KBM-7 (cell line): ENCODE data around the gene PANX1.
A peak's percentile ranks its signal among the peaks of the same experiment; 100 is the strongest.
"Not testable (repeated sequence)": the region's sequence is repeated elsewhere in the genome, so short reads cannot be mapped to it uniquely, and the experiment has no call there.

Source experiments
- DNase-seq: peaks from one replicate; pipeline ENCODE4 v3.0.0-alpha.2; 2015
- in situ Hi-C: fragments of 300-500 bp; cut with MboI; formaldehyde crosslinking; loops from 2 replicates; pipeline ENCODE4 v1.14.3; 2020; ENCODE audit warnings: low sequenced_read_pairs, low pct_unique_long_range_greater_than_20kb, mixed read lengths

Gene PANX1

DNA sequence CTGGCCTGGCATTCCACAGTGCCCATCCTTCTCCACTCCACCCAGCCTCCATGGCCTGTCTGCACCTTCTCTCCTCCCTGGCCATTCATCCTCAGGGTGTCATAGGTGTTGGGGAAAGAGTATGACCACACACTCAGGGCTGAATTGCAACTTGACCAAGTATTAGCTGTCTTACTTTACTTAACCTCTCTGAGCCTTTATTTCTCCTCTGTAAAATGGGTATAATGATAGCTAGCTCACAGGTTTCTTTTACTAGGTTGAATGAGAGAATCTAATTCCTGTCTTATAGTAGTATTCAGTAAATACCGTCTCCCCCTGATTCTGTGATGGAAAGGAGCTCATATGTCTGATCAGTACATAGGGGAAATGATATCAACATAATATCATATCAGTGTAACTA lies 16.0 kb downstream of the PANX1 start:
- DNase-seq: no peak
- in situ Hi-C loops: no loop called here

DNA sequence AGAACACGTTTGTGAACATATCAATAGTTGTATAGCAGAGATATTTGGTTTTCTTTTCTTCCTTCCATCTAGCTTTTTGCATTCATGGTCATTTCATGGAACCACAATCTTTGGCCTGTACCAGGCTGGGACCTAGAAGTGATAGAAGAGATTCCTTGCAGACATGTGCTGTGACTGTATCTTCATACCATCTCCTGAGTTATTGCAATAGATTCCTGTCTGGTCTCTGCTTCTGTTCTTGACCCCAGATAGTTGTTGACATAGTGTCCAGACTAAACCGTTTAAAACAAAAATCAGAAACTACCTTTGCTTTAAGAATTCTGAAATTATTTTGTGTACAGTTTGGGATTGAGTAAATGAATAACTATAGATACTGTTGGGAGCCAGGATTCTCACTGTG lies 16.8 kb downstream of the PANX1 start:
- DNase-seq: no peak
- in situ Hi-C loops: no loop called here

DNA sequence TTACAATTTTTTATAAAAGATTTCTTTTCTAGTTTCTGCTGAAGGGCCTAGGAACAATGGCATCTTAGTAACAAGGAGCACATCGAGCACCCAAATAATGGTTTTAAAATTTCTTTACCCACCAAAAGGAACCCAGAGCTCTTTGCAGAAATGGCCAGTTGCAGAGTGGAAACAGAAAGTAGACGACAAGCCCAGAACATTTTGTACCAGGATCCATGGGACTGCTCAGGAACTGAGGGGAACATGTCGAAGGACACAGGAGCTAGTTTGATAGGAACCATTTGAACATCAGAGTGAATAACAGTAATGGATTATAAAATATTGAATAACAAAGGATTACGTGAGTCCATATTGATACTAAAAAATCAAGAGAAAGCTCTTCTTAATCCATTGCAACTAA lies 17.3 kb downstream of the PANX1 start:
- in situ Hi-C loops: no loop called here
- no peak for DNase-seq

DNA sequence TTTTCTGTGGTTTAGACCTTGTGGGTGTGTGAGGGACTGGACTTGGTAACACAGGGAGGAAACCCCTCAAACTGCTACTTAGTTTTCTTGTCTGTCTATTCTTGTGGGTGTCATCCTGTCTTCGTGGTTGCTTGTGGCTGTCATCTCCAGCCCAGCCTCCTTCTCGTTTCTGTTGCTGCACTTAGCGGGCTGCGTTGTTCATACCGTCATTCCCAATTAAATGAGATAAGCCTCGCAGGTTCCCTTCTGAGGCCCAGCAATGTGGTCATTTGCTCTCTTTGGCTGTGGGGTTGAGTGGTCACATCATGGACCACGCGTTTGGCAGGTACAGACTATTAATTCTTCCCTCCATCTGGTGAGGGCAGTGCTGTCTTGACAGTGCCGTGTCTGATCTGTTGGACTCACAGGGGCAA lies 18.8 kb downstream of the PANX1 start:
- DNase-seq: peak; percentile 40
- in situ Hi-C loops: no loop called here

DNA sequence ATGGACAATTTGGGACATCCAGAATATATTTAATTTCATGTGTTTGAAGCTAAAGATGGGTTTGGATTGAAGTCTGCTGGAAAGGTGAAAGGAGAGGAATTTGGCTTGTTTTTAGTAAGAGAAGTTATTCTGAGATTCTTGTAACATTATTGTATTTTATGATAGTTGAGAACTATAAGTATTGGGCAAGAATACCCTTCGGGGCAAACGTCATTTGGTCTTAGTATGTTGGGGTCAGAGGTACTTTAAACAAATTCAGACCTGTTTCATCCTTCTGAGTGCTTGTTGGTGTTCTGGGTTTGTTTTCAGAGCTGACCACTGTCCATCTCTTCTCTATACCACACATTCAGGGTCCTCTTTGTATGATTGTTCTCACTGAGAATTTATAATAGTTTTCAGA lies 19.5 kb downstream of the PANX1 start:
- in situ Hi-C loops: no loop called here
- no peak for DNase-seq

DNA sequence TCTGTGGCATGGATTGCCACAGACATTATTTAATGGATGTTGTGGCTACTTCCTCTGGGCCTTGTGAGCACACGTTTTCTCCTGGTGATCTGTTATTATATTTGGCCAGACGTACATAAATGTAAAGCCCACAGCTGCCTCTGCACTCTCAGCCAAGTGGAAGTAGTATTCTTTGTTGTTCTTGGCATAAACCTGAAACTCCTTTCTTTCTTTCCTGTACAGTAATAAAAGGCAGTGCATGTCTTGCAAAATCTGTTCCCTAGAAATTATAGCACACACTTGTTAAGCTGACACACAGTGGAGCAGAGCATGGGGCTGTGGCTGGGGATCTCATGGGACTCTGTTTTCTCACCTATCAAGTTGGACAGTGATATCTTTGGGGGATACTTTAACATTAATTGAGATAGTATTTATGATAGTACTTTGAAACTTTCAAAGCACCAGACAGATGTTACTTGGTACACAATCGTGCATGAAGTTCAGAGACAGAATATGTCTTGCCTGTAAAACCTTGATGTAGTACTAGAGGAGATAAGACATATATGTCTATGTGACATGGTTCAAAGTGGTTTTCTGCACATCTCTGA lies 20.9 kb downstream of the PANX1 start:
- in situ Hi-C loops: no loop called here
- no peak for DNase-seq

DNA sequence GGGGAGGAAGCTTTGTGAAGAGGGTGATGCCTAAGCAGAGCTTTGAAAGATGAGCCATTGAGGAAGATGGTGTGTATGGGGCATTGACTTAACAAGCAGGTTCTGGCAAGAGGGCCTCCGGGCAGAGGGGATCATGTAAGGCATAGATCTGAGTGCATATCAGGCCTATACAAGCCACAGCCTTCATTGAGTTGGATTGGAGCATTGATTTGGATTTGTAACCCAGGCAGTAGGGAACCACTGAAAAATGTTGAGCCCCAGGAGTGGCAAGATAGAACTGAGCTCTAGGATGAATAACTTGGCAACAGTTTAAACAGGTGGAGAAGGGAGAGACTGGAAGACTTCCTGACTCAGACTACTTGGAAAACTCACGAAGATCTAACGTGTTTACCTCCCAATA lies 21.4 kb downstream of the PANX1 start:
- in situ Hi-C loops: no loop called here
- no peak for DNase-seq

DNA sequence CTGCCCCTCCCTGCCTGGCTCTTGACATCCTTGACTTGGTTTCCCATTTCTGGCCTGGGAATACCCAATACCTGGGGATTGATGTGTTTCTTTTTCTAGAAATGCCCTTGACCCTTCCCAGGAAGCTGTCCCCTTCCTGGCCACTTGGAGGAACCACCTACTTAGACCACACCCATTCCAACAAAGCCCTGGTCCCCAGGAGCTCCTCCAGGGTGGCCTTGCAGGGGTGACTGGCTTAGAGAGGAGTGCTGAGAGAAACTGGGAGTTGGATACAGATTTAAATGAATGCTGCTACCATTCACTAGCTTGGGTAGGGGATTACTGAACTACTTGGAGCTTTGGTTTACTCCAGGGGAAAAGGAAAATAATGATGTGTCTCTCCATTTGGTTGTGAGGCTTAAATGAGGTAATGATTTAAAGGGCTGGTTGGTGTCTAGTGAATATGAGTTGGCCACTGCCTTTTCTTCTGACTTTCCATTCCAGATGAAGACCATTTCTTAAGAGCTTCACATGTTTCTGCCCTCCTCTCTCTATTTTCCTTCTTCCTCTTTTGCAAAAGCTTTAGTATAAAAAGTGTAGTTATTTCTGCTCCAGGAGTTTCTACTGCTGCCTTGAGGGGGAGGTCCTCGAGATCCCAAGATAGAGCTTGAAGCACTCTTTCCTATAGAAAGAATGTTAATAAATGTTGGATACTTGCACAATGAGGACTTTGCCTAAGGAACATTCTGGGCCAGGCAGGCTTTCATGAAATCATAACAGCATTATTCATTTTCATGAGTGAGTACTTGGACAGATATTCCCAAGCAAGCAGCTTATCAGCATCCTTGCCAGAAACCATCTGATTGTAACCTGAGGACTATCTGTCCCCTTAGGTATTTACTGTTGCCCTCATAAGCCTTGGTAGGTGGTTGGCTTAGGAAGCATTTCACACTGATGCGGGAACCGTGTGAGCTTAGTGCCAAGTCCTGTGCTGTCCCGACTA lies 22.4 kb downstream of the PANX1 start:
- DNase-seq: no peak
- in situ Hi-C loops: no loop called here

DNA sequence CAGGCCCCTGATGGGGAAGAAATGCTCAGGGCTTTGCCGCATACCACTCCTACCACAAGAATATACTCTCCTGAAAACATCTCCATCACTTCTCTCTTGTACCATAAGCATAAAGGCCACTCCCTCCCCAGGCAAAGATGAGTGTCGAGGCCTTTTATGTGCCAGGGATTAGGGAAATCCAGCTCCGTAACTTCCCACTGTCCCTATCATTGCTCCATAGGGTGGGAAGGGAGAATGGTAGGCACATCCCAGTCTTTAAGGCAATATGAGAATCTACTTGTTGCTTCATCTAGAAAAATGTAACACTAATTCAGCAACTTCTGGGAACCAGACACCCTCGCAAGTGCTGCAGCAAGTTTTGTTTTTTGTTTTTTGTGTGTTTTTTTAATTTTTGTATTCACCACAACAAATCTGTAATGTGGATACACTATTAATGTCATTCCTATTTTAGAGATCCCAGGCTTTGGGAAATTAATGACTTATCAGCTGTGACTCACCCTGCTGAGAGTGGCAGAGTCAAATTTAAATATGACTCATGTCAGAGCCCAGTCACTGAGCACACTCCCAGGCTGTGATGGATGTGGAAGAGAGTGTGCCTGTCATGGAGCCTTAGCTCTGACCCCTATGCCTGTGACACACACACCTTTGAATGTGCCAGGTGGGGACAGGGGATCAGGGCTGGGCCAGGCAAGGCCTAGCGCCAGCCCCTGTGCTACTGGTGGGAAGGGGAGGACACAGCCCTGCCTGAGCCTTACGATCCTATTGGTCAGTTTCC lies 23.4 kb downstream of the PANX1 start:
- DNase-seq: no peak
- in situ Hi-C loops: no loop called here

DNA sequence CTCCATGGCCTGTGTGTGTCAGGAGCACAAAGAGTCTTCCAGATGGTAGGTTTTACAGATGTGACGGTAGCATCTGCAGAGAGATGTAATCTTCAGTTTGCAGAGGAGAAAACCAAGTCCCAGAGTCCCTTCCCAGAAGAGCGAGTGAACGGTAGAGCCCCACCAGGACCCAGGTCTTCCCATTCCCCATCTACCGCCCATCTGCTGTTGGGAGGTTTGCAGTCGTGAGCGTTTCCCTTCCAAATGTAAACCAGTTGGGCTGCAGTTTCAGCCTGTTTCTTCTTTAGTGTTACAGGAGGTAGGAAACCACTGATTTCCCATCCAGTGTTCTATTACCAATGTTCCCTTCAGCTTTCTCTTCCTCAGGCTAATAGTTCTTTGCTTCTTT lies 24.0 kb downstream of the PANX1 start:
- no peak for DNase-seq
- in situ Hi-C loops: no loop called here

DNA sequence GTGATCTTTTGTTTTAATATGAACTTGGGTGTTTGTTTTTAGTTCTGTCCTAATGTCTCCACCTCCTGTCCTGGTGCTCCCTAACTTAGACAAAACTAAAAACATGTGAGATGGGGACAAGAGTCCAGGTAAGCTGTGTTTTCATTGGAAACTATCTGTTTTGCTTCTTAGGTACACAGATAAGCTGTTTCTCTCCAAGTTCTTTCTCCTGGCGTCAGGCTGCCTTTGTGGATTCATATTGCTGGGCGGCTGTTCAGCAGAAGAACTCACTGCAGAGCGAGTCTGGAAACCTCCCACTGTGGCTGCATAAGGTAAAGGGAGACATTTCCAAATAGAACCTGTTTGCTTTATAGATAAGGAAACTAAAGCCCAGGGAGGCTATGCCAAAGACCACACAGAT lies 24.7 kb downstream of the PANX1 start:
- in situ Hi-C loops: no loop called here

DNA sequence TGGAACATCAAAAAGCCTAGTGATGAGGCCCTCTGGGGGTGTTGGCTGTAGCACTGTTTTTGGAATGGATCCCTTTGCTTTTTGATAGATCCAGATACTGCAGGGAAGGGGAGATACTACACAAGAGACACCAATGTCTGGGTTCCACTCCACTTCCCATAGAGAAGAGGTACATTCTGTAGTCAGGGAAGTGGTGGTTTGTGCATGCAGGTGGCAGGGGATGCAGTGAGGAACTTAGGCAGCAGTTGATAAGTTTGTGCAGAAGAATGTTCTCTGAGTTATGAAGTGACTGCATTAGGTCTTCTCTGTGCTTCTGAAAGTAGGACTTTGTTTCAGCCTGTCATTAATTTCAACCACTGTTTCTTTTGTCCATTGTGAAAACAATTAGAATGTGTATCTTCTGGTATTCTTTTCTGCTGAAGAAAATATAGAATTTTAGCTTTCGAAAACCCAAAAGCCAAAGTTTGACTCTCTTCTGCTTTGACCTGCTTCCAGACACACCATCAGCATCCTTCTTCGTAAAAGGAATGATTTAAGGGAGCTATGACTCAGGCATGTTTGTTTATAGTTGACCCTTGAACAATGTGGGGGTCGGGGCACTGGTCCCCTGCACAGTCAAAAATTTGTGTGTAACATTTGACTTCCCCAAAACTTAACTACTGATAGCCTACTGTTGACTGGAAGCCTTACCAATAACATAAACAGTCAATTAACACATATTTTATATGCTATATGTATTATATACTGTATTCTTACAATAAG lies 25.6 kb downstream of the PANX1 start:
- in situ Hi-C loops: no loop called here
- DNase-seq: no peak

More for the DNA sequence above, 24.7 kb downstream of the PANX1 start:
- no peak for DNase-seq

DNA sequence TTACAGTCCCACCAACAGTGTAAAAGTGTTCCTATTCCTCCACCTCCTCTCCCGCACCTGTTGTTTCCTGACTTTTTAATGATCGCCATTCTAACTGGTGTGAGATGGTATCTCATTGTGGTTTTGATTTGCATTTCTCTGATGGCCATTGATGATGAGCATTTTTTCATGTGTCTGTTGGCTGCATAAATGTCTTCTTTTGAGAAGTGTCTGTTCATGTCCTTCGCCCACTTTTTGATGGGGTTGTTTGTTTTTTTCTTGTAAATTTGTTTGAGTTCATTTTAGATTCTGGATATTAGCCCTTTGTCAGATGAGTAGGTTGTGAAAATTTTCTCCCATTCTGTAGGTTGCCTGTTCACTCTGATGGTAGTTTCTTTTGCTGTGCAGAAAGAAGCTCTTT lies 28.7 kb downstream of the PANX1 start:
- DNase-seq, in situ Hi-C loops: not testable (repeated sequence)

DNA sequence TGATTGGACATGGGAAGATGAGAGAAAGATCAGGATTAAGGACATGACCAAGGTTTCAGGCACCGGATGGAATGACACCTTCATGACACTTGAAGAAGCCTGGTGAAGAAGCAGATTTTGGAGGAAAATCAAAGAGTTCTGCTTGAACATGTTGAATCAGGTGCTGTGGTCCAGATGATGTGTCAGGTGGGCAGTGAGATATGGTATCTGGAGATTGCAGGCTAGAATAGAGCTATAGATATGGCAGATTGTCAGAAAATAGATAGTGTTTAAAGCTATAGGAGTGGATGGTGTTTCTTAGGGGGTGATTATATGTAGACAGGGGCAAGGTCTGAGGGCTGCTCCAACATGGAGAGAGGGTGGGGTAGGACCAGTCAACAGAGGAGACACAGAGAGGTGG lies 40.2 kb downstream of the PANX1 start:
- DNase-seq: no peak
- in situ Hi-C loops: no loop called here

DNA sequence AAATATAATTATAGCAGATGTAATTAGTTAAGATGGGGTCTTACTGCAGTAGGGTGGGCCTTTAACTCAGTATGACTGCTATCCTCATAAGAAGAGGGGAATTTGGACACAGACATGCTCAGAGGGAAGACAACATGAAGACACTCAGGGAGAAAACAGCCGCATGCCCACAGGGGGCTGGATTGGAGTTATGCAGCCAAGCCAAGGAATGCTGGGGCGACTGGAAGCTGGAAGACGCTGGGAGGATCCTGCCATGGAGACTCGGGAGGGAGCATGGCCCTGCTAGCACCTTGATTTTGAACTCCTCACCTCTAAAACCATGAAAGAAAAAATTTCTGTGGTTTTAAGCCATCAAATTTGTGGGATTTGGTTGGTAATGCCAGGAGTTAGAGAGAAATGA lies 40.9 kb downstream of the PANX1 start:
- in situ Hi-C loops: no loop called here

DNA sequence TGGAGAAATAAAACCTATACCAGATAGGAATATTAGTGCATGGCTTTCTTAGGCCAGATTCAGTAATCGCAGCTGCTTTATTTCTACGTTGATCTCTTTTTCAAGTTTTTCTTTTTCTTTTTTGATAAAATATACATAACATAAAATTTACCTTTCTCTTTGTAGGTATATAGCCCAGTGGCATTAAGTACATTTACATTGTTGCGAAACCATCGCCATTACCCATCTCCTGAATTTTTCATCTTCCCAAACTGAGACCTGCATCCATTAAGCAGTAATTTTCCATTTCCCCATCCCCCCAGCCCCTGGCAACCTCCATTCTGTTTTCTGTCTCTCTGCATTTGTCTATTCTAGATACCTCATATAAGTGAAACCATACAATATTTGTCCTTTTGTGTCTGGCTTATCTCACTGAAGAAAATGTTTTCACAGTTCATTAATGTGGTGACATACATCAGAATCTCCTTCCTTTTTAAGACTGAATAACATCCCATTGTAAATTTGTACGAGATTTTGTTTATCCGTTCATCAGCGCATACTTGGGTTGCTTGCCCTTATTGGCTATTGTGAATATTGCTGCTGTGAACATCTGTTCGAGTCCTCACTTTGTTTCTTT lies 41.4 kb downstream of the PANX1 start:
- no peak for DNase-seq
- in situ Hi-C loops: no loop called here

More for the DNA sequence above, 40.9 kb downstream of the PANX1 start:
- DNase-seq: no peak

DNA sequence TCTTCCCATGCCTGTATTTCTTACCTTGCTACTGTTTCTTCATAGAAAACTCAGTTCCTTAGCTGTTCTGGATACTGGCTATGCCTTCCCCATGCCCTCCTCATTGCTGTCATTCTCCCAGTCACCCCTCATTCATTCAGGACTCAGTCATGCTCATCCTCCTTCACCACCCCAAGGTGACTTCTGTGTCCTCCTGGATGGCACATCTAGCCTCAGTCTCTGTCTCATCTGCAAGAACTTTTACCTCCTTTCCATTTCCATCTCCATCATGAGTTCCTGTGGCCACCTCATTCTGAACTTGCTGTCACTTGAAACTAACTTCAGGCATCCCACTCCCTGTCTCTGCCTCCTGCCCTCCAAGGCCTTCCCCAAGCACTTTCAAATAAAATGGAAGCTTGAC lies 42.3 kb downstream of the PANX1 start:
- no peak for DNase-seq
- in situ Hi-C loops: no loop called here

DNA sequence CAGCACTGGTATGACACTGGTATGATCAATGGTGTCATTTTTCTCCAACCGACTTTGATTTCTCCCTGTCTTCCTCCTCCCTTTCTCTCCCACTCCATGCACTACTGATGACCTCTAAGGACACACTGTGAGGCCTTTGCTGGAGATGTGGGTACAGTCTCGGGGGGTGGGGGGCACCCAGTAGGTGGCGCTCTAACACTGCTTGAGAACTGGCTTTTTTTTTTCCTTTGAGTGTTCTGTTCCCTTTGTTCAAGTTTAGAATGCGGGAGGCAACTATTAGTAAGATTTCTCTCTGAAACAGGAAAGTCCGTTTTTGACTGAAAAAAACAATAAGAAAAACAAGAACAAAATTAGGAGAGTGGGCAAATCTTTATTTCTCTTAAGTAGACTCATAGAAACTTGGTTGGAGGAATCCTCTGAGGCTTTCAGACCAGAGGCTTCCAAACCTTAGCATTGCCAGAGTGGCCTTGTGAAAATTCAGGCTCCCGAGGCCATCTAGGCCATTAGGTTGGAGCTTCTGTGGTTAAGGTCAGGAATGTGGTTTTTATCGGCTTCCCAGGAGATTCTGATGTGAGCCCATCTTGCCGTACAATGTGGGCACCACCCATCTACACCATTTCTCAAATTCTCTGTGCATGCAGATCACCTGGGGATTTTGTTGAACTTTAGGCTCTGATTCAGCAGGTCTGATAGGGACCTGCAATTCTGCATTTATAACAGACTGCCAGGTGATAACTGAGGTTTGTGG lies 43.2 kb downstream of the PANX1 start:
- peak; percentile 78 for DNase-seq
- in situ Hi-C loops: no loop called here
